Inferior parietal cortex (tissue), 1 donor: ENCODE results near the gene FCMR.
"Not testable (repeated sequence)": the region's sequence is repeated elsewhere in the genome, so short reads cannot be mapped to it uniquely, and the experiment has no call there.

Experiments
- DNase-seq: peaks from one replicate; pipeline ENCODE4 v3.0.0-alpha.2; 2016; ENCODE audit errors: extremely low spot score

FCMR gene

GRCh38 chr1:206949641-206950040 is 27.9 kb upstream of the FCMR start:
- no peak for DNase-seq

- DNase-seq, result no peak
These were observed 27.5 kb upstream of the FCMR start for GRCh38 chr1:206949208-206949607.

- DNase-seq, result no peak
These were observed 25.5 kb upstream of the FCMR start for GRCh38 chr1:206947255-206947654.

GRCh38 chr1:206946261-206946660 is 24.5 kb upstream of the FCMR start, which contains the start of gene PIGR:
TSS of gene PIGR (minus strand) at chr1:206946466. CDS start at chr1:206940531, 5,935 bp downstream.
- no peak for DNase-seq

- no peak for DNase-seq
These were observed 24.0 kb upstream of the FCMR start for GRCh38 chr1:206945779-206946178.

GRCh38 chr1:206944703-206945102 is 23.0 kb upstream of the FCMR start:
- no peak for DNase-seq

- no peak for DNase-seq
These were observed 20.2 kb upstream of the FCMR start for GRCh38 chr1:206941766-206942418.

GRCh38 chr1:206940588-206940936 is 18.8 kb upstream of the FCMR start:
- no peak for DNase-seq

GRCh38 chr1:206939841-206940587 is 18.3 kb upstream of the FCMR start:
- DNase-seq, result no peak

GRCh38 chr1:206939131-206939530 is 17.4 kb upstream of the FCMR start:
- DNase-seq, result no peak

- no peak for DNase-seq
These were observed 15.7 kb upstream of the FCMR start for GRCh38 chr1:206937425-206937824.

- DNase-seq, result no peak
These were observed 13.8 kb upstream of the FCMR start for GRCh38 chr1:206935491-206936067.

GRCh38 chr1:206933333-206933945 is 11.7 kb upstream of the FCMR start:
- DNase-seq, result no peak

GRCh38 chr1:206932177-206932576 is 10.4 kb upstream of the FCMR start:
- DNase-seq, result no peak

- DNase-seq, result no peak
These were observed 10.0 kb upstream of the FCMR start for GRCh38 chr1:206931709-206932108.

- DNase-seq, result no peak
These were observed 8.6 kb upstream of the FCMR start for GRCh38 chr1:206930210-206930798.

GRCh38 chr1:206929524-206929923 is 7.8 kb upstream of the FCMR start:
- no peak for DNase-seq

- no peak for DNase-seq
These were observed 4.5 kb upstream of the FCMR start for GRCh38 chr1:206926286-206926685.

GRCh38 chr1:206925106-206925736 is 3.5 kb upstream of the FCMR start:
- DNase-seq, result no peak

- no peak for DNase-seq
These were observed 2.9 kb upstream of the FCMR start for GRCh38 chr1:206924592-206925105.

GRCh38 chr1:206923961-206924557 is 2.3 kb upstream of the FCMR start:
- not testable (repeated sequence) for DNase-seq
